CD14-positive monocyte (primary cell): ENCODE results near the gene CYP2E1. TPM values are rescaled to one million over a fixed set of nuclear protein-coding genes. Genes with fewer than 3 reads are reported as not detected.
"Not testable (repeated sequence)": the region's sequence is repeated elsewhere in the genome, so short reads cannot be mapped to it uniquely, and the experiment has no call there.

Experiments used
- DNase-seq, 3 donors: peaks; one replicate each; pipeline ENCODE4 v3.0.0-alpha.2; 2011 to 2022
- H2AFZ ChIP-seq: 2 replicates; pipeline ENCODE4 v1.6.0; 2012; ENCODE audit warnings: mild to moderate bottlenecking, low read depth, low read length, inconsistent platforms; ENCODE audit not compliant: insufficient read depth, poor library complexity, severe bottlenecking
- H3K27ac ChIP-seq, 2 donors: 1 replicate in 1 of 2; 2 replicates in 1 of 2; pipeline ENCODE4 v1.5.1; 2012 to 2013; ENCODE audit warnings: low read length in 2 of 2, control low read depth in 1 of 2, inconsistent platforms in 1 of 2, low read depth in 1 of 2, mild to moderate bottlenecking in 1 of 2
- H3K27me3 ChIP-seq, 2 donors: one replicate each; pipeline versions ENCODE4 v1.6.0 to v1.6.1; 2011 to 2013; ENCODE audit warnings: low read length in 2 of 2; ENCODE audit not compliant: control insufficient read depth in 2 of 2, insufficient read depth in 2 of 2
- H3K36me3 ChIP-seq, 2 donors: replicated peaks in 1 of 2; 1 replicate in 1 of 2; 2 replicates in 1 of 2; pipeline versions ENCODE4 v1.5.1 to v1.6.1; 2012 to 2013; ENCODE audit warnings: low read length in 2 of 2, control low read depth in 1 of 2, inconsistent platforms in 1 of 2, mild to moderate bottlenecking in 1 of 2; ENCODE audit not compliant: insufficient read depth in 2 of 2, control insufficient read depth in 1 of 2
- H3K4me1 ChIP-seq, 2 donors: 1 replicate in 1 of 2; 2 replicates in 1 of 2; pipeline versions ENCODE4 v1.5.1 to v1.6.1; 2012 to 2013; ENCODE audit warnings: low read length in 2 of 2, control low read depth in 1 of 2, inconsistent platforms in 1 of 2, mild to moderate bottlenecking in 1 of 2, moderate library complexity in 1 of 2; ENCODE audit not compliant: insufficient read depth in 2 of 2, control insufficient read depth in 1 of 2
- H3K4me2 ChIP-seq: replicated peaks from 2 replicates; pipeline ENCODE3; 2012; ENCODE audit warnings: low read length, moderate library complexity, mild to moderate bottlenecking; ENCODE audit not compliant: poor library complexity, severe bottlenecking; ENCODE audit errors: extremely low read depth
- H3K4me3 ChIP-seq, 3 experiments: fragments of 200-600 bp in 1 of 3; sonication (generic) in 1 of 3; replicated peaks in 1 of 3; 1 replicate in 2 of 3; 2 replicates in 1 of 3; pipeline ENCODE4 v1.5.1; 2011 to 2013; ENCODE audit warnings: low read length in 3 of 3, mild to moderate bottlenecking in 3 of 3, control low read depth in 2 of 3, low read depth in 2 of 3, inconsistent platforms in 1 of 3, moderate library complexity in 1 of 3
- H3K79me2 ChIP-seq: 2 replicates; pipeline ENCODE4 v1.6.0; 2012; ENCODE audit warnings: mild to moderate bottlenecking, control low read depth, inconsistent platforms, low read length, moderate library complexity; ENCODE audit not compliant: insufficient read depth
- H3K9ac ChIP-seq: 2 replicates; pipeline ENCODE4 v1.6.0; 2017; ENCODE audit warnings: low read length, mild to moderate bottlenecking; ENCODE audit not compliant: insufficient read depth, poor library complexity, severe bottlenecking
- H3K9me3 ChIP-seq, 2 donors: replicated peaks in 1 of 2; 1 replicate in 1 of 2; 2 replicates in 1 of 2; pipeline versions ENCODE4 v1.5.1 to v1.6.1; 2012 to 2013; ENCODE audit warnings: low read length in 2 of 2, control low read depth in 1 of 2; ENCODE audit not compliant: control insufficient read depth in 1 of 2, insufficient read depth in 1 of 2
- H4K20me1 ChIP-seq: 2 replicates; pipeline ENCODE4 v1.6.0; 2012; ENCODE audit warnings: mild to moderate bottlenecking, low read length, control low read depth, moderate library complexity; ENCODE audit not compliant: insufficient read depth
- H3K27ac Mint-ChIP-seq, 7 donors: one replicate each; pipeline ENCODE4 v1.8.0; 2020; ENCODE audit warnings: mild to moderate bottlenecking in 7 of 7, mixed read lengths in 7 of 7, moderate library complexity in 6 of 7, inconsistent platforms in 2 of 7
- H3K27me3 Mint-ChIP-seq, 3 donors: one replicate each; pipeline ENCODE4 v1.8.0; 2021 to 2022; ENCODE audit warnings: low read depth in 3 of 3, mild to moderate bottlenecking in 3 of 3, mixed read lengths in 3 of 3, moderate library complexity in 3 of 3, inconsistent platforms in 1 of 3
- H3K36me3 Mint-ChIP-seq, 2 donors: one replicate each; pipeline ENCODE4 v1.8.0; 2020; ENCODE audit warnings: mixed read lengths in 2 of 2, inconsistent platforms in 1 of 2, mild to moderate bottlenecking in 1 of 2
- H3K4me1 Mint-ChIP-seq: one replicate; pipeline ENCODE4 v1.8.0; 2020; ENCODE audit warnings: mild to moderate bottlenecking, mixed read lengths
- H3K4me3 Mint-ChIP-seq, 2 donors: one replicate each; pipeline ENCODE4 v1.8.0; 2020; ENCODE audit warnings: mild to moderate bottlenecking in 2 of 2, mixed read lengths in 2 of 2, moderate library complexity in 1 of 2
- H3K9me3 Mint-ChIP-seq, 7 donors: one replicate each; pipeline ENCODE4 v1.8.0; 2020 to 2022; ENCODE audit warnings: mixed read lengths in 7 of 7, mild to moderate bottlenecking in 6 of 7, moderate library complexity in 6 of 7, inconsistent platforms in 2 of 7
- CTCF ChIP-seq: fragments of 200-600 bp; IDR thresholded peaks from one replicate; pipeline ENCODE4 v1.8.0; 2022; ENCODE audit warnings: antibody characterized with exemption, mild to moderate bottlenecking
- WGBS: methylation state at CpG from one replicate; pipeline ENCODE4 v1.1.5; 2013; ENCODE audit warnings: missing lambda C conversion rate; ENCODE audit not compliant: insufficient coverage; 5-methylcytosine and 5-hydroxymethylcytosine counted together
- intact Hi-C, 2 donors: fragments of 100-400 bp; cut with micrococcal nuclease; formaldehyde crosslinking; loops; one replicate each; pipeline versions ENCODE4 v1.15.0 to v1.15.1; 2023
- polyA plus RNA-seq, 3 donors: library from polyadenylated mRNA; depleted of rRNA in 1 of 3; unstranded in 2 of 3; stranded (reverse) in 1 of 3; fragments of 300-500 nt in 2 of 3; fragments of >200 nt in 1 of 3; fragmentation: Illumina TruSeq in 2 of 3; gene quantifications; 1 replicate in 2 of 3; 2 replicates in 1 of 3; pipeline ENCODE4 v1.2.3, GENCODE V29; 2012 to 2021

The CYP2E1 gene
- polyA plus RNA-seq, 3 donors, result not detected

- peaks cover 6 to 29% (median 17%) of the 10 kb centered on the region in 7 donors for H3K9me3 Mint-ChIP-seq
- H3K27ac ChIP-seq, H3K36me3 ChIP-seq, H3K4me3 ChIP-seq, H4K20me1 ChIP-seq, H3K4me1 ChIP-seq, H3K9me3 ChIP-seq, H3K36me3 Mint-ChIP-seq, H3K4me1 Mint-ChIP-seq, intact Hi-C loops, H3K27ac Mint-ChIP-seq, H3K27me3 Mint-ChIP-seq, H3K27me3 ChIP-seq, H2AFZ ChIP-seq, H3K4me3 Mint-ChIP-seq, H3K4me2 ChIP-seq, H3K9ac ChIP-seq, H3K79me2 ChIP-seq, DNase-seq: not testable (repeated sequence)
- WGBS, result 77% methylated on average over 2 of the region's 4 CpGs
Observed at GRCh38 chr10:133500897-133501296, 26.3 kb upstream of the CYP2E1 start.

- Mint-ChIP-seq H3K4me3 (no peak overlapping the region), H3K4me1 (no peaks in the 10 kb centered on the region), H3K9me3 (peaks cover 4 to 9% (median 6%) of the 10 kb centered on the region in 7 donors), H3K27me3 (peaks cover 12 to 19% (median 16%) of the 10 kb centered on the region in 3 donors), H3K27ac (no peak overlapping the region), H3K36me3 (no peaks in the 10 kb centered on the region)
- H3K27me3 ChIP-seq, result peaks cover 12 to 16% of the 10 kb centered on the region in 2 donors
- no peak overlapping the region for H3K4me2 ChIP-seq
- TF ChIP-seq CTCF, result no peak
- H3K9ac ChIP-seq, result no peak overlapping the region
- H2AFZ ChIP-seq, result no peak overlapping the region
- no CpG with 5 or more reads among the region's 4 CpGs for WGBS
- intact Hi-C loops, result no loop called here
- no peak overlapping the region for H3K27ac ChIP-seq
- DNase-seq, result no peak
- H4K20me1 ChIP-seq, result no peaks in the 10 kb centered on the region
- no peak overlapping the region for H3K4me3 ChIP-seq
- H3K4me1 ChIP-seq, result no peaks in the 10 kb centered on the region
- no peaks in the 10 kb centered on the region for H3K36me3 ChIP-seq
- peaks cover 4 to 6% of the 10 kb centered on the region in 2 donors for H3K9me3 ChIP-seq
- H3K79me2 ChIP-seq, result no peaks in the 10 kb centered on the region
Observed at GRCh38 chr10:133509700-133510099, 17.5 kb upstream of the CYP2E1 start.
